ENCODE data around the gene GUCY1B1.

Gene GUCY1B1

DNA sequence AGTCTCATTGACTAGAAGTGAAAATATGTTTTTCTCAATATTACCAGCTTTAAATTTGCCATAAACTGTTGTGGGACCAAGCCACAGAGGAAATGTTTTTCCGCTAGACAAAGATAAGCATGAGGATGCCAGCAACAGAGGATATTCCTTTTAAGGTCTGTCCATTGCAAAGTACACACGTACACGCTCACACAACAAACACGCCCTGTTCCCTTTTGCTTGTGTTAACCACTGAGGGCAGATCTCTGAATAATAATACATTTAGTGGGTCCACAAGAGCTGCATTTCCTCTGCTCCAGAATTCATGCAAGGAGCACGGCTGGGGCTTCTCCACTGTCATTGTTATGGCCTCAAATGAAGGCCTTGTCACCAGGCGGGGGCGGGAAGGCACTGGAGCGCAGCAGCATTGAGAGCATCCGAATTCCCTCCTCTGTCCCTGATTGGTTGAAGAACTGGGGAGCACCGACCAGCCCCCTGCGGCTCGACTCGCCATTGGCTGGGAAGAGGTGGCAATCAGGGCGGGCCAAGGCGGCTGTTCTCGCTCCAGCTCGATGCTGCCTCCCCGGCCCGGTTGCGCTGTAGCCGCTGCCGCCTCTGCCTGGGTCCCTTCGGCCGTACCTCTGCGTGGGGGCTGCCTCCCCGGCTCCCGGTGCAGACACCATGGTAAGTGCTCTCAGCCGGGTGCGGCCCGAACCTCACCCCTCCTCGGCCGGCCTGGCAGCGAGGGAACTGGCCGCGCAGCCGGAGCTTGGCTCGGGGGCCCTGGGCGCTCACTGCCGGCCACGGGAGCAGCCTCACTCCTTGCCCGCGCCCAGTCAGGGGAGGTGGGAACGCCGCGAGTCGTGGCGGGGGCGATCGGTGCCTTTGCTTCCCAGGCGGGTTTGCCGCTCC is at the start of gene GUCY1B1:
TSS of gene GUCY1B1 (plus strand) at position 541 of the 891 bp plus-strand sequence. CDS start at position 661, 120 bp downstream.
- DNase-seq = peak; percentile 97

- DNase-seq = no peak
Observed at GRCh38 chr4:155709918-155710317, 48.9 kb upstream of the GUCY1B1 start.

DNA sequence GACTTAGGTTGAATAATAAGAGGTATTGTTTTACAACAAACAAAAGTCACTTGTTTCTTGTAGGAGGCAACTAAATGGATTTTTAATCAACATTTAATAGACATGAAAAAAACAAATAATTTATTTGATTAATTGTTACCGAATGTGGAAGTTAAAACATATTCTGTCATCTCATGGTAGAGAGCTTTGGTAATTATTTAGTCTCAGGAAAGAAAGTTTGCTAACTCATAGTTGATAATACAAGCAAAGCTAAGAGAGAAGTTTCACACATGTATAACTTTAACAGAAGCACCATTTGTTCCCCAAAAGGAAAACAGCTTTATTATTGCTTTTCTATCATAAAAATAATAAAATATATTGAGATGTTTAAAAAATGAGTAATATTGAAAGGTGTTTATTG is 47.3 kb upstream of the GUCY1B1 start:
- DNase-seq = no peak

DNA sequence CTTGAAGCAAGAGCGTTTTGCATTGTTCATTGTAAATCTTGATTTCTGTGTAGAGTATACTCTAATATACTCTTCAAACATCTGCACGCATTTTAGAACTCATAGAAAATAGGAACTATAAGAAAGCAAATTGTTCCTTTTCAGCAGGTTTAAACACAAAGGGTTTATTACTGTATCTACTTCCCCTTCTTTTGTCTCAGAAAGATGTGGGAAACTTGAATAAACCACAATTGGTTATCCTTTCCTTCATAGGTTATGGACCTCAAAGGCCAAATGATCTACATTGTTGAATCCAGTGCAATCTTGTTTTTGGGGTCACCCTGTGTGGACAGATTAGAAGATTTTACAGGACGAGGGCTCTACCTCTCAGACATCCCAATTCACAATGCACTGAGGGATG is 46.0 kb upstream of the GUCY1B1 start:
- DNase-seq = peak; percentile 40

DNA sequence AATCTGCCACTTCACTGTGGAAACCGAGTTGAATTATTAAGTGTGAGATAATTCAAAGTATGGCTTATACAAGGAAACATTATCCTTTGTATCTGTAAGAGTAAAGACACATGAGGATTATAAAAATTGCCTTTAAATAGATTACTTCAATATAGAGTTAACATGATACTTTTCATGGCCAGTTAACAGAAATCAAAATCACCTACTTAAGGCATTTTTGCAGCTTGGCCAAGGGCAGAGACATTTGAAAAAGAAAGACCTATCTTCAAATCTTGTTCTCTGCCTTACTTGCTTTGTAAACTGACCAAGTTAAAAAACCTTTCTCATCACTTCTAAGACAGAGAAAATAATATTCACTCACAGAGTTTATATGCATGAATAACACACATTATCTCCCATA is 44.9 kb upstream of the GUCY1B1 start:
- no peak for DNase-seq

- DNase-seq = no peak
Observed at GRCh38 chr4:155722336-155722735, 36.5 kb upstream of the GUCY1B1 start.

GRCh38 chr4:155722816-155723499 is 35.9 kb upstream of the GUCY1B1 start:
- DNase-seq = no peak

- DNase-seq = no peak
Observed at GRCh38 chr4:155724731-155725130, 34.1 kb upstream of the GUCY1B1 start.

DNA sequence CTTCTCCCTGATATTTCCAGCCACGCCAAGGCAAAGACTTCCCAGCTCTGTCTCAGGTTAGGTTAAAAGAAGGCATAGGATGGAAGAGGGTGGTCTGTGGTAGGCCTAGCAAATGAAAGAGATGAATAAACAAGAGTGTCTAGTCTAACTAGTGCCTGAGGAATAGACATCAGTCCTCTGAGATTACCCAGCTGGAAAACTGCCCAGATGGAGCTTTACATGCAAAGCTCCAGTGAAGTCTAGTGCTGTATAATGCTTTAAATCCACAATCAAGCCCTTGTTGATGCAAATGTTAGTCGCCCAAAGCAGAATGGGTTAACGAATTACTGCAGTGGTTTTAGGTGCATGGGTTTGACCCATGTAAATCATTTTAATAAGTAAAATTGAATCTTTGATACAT is 24.8 kb upstream of the GUCY1B1 start:
- DNase-seq = no peak

DNA sequence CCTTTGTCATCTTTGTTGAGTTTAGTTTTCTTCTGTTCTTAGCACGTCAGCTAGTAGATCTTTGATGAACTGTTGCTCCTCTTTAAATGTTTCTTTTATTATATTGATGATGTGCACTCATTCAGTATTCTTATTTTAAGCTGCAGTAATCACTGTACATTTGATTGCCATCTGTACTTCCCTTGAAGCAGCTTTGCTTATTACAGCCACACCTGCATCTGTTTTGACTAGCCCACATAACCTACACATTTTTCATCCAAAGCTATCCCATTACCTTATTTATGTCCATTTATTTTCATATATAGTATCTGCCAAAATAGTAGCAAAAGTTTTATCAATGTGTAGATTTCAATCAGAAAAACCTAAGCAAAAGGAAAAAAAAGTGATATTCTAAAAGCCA is 23.9 kb upstream of the GUCY1B1 start:
- no peak for DNase-seq

DNA sequence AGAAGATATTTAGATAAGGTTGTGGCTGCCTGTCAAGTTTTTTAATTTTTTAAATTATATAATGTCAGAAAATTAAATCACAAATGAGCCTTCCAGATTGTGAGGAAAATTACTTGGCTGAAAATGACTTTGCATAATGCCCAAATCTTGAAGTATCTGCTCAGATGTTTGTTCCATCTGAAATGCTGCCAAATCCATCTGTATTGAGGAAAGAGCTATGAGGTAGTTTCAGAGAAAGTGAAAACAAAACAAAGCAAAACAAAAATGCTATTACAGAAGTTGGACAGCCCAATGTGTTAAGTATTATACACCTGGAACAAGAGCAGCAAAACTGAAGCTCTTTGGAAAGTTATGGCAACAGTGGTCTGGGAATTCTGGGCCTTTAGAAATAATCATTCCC is 23.3 kb upstream of the GUCY1B1 start:
- no peak for DNase-seq

GRCh38 chr4:155738548-155738947 is 20.3 kb upstream of the GUCY1B1 start:
- no peak for DNase-seq

- no peak for DNase-seq
Observed at GRCh38 chr4:155741546-155741945, 17.3 kb upstream of the GUCY1B1 start.

- peak; percentile 5 for DNase-seq
Observed at GRCh38 chr4:155742310-155743015, 16.4 kb upstream of the GUCY1B1 start.

GRCh38 chr4:155745984-155746383 is 12.8 kb upstream of the GUCY1B1 start:
- no peak for DNase-seq

DNA sequence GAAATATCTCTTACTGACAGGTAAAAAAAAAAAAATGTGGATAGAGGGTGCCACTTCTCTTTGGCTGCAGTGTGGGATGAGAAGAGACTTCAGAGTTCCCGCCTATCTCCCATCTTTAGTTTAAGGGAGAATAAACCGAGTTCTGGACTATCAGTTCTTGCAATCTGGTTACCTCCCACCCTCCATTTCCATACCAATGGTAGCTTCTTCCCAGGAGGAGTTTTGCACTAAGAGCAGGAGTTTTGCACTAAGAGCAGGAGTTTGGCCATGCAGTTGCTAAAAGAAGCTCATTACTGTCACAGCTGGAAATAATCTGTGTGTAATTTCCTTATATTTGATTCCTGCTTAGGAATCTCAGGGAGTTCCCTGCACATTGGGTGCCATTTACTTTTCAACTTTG is 10.8 kb upstream of the GUCY1B1 start:
- DNase-seq = no peak

DNA sequence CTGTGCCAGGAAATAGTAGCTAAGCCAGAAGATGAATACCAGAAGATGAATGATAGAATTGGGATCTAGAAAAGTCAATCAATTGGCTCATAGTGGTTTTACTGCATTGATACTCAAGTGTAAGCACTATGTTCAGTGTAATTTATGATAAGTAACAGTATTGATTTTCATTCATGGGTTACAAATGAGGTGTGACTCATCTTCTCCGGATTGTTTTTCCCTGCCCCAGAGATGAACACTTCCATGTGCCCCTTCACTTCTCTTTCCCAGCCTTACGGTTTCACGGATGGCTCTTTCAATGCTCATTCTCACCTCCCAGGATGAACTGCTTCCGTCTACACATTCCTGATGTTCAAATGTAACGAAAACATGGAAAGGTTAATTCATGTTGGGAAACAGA is 9.8 kb upstream of the GUCY1B1 start:
- no peak for DNase-seq

GRCh38 chr4:155751569-155751968 is 7.3 kb upstream of the GUCY1B1 start:
- DNase-seq = no peak

DNA sequence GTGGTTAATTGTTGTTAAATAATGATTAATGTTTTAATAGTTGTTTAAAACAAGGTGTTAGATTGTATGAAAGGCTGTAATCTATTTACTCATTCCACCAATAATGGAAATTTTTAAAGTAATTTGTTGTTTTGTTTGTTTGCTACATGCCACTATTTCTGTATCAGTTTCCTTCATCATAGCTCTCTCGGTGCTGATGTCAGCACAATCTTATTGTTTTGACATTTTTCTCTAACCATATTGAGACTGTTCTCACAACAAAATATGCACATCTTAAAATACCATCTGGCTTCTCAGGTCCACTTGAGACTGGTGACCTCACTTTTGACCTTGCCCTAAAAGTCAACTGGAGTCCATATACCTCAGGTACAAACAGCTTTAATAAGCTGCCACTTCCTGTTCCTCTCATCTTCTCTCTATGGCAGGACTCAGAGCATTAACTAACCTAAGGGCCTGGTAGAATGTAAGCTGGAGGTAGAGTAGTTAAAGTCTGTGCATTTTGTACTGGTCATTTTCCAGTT is 1.0 kb upstream of the GUCY1B1 start:
- no peak for DNase-seq

GRCh38 chr4:155759372-155760252 is 791 bp downstream of the GUCY1B1 start:
- DNase-seq = peak; percentile 34

DNA sequence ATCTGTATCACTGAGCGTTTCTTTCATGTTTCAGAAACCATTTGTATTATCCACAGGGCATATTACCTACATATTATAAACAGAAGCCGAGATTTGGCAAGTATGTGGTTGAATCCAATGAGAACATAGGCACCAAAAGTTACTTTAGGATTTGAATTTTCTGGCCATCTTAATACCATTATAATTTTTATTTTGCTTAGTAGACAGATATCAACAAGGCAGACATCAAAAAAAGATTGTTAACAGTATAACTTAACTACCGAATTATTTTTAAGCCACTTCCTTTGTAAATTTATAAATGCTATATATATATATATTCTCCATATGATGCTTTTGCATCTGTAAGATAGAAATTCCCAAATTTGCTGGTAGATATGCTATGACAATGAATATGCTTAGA is 2.2 kb downstream of the GUCY1B1 start:
- no peak for DNase-seq

- DNase-seq = no peak
Observed at GRCh38 chr4:155761916-155762315, 3.1 kb downstream of the GUCY1B1 start.

Measured in hematopoietic multipotent progenitor cell treated with erythropoietin and hydrocortisone succinate and interleukin-3 and kit ligand, for 6 days (in vitro differentiated cells).